ENCODE measurements around the gene GPHN.

GRCh38 chr14:66842911-66843512 lies 335.1 kb downstream of the GPHN start:
- TF ChIP-seq, protein P1, sequence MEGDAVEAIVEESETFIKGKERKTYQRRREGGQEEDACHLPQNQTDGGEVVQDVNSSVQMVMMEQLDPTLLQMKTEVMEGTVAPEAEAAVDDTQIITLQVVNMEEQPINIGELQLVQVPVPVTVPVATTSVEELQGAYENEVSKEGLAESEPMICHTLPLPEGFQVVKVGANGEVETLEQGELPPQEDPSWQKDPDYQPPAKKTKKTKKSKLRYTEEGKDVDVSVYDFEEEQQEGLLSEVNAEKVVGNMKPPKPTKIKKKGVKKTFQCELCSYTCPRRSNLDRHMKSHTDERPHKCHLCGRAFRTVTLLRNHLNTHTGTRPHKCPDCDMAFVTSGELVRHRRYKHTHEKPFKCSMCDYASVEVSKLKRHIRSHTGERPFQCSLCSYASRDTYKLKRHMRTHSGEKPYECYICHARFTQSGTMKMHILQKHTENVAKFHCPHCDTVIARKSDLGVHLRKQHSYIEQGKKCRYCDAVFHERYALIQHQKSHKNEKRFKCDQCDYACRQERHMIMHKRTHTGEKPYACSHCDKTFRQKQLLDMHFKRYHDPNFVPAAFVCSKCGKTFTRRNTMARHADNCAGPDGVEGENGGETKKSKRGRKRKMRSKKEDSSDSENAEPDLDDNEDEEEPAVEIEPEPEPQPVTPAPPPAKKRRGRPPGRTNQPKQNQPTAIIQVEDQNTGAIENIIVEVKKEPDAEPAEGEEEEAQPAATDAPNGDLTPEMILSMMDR (IDR thresholded peaks at IDR 0.05), result no peak
- TF ChIP-seq POLR2A (IDR thresholded peaks at IDR 0.05), result no peak

Data from heart left ventricle (tissue), 13 donors.